HUES6 (cell line): ENCODE results near the gene NR3C2.

Experiments used
- H3K27ac ChIP-seq: 2 replicates; pipeline ENCODE4 v1.7.0; 2013; ENCODE audit warnings: low read depth, mild to moderate bottlenecking, low read length, inconsistent platforms
- H3K27me3 ChIP-seq: 2 replicates; pipeline ENCODE4 v1.6.1; 2013; ENCODE audit warnings: low read length; ENCODE audit not compliant: control insufficient read depth, insufficient read depth
- H3K36me3 ChIP-seq: 2 replicates; pipeline ENCODE4 v1.6.1; 2013; ENCODE audit warnings: low read length; ENCODE audit not compliant: control insufficient read depth, insufficient read depth
- H3K4me1 ChIP-seq: 2 replicates; pipeline ENCODE4 v1.6.1; 2013; ENCODE audit warnings: low read length; ENCODE audit not compliant: control insufficient read depth, insufficient read depth
- H3K4me3 ChIP-seq: 2 replicates; pipeline ENCODE4 v1.5.1; 2013; ENCODE audit warnings: low read depth, low read length
- H3K9ac ChIP-seq: one replicate; pipeline ENCODE4 v1.6.1; 2013; ENCODE audit warnings: mild to moderate bottlenecking, low read length
- H3K9me3 ChIP-seq: 2 replicates; pipeline ENCODE4 v1.6.1; 2013; ENCODE audit warnings: low read depth, low read length; ENCODE audit not compliant: control insufficient read depth, insufficient read depth

Gene NR3C2

GRCh38 chr4:148397771-148398170, 44.4 kb downstream of the NR3C2 start:
- no peaks in the 10 kb centered on the region for H3K9me3 ChIP-seq

GRCh38 chr4:148396986-148397673, 45.1 kb downstream of the NR3C2 start:
- Histone ChIP-seq H3K4me3 (no peak overlapping the region), H3K27me3 (no peaks in the 10 kb centered on the region), H3K9me3 (no peaks in the 10 kb centered on the region), H3K4me1 (no peaks in the 10 kb centered on the region; the same call in 1 of the 2 replicates), H3K36me3 (no peaks in the 10 kb centered on the region), H3K9ac (no peak overlapping the region), H3K27ac (no peak overlapping the region)

More at GRCh38 chr4:148397771-148398170, 44.4 kb downstream of the NR3C2 start:
- H3K4me1 ChIP-seq, result no peaks in the 10 kb centered on the region; the same call in 1 of the 2 replicates
- H3K36me3 ChIP-seq, result no peaks in the 10 kb centered on the region
- no peak overlapping the region for H3K4me3 ChIP-seq
- no peak overlapping the region for H3K9ac ChIP-seq
- no peaks in the 10 kb centered on the region for H3K27me3 ChIP-seq
- no peak overlapping the region for H3K27ac ChIP-seq

GRCh38 chr4:148395771-148396170, 46.4 kb downstream of the NR3C2 start:
- H3K9ac ChIP-seq, result no peak overlapping the region
- H3K36me3 ChIP-seq, result no peaks in the 10 kb centered on the region
- H3K27ac ChIP-seq, result no peak overlapping the region
- H3K4me3 ChIP-seq, result no peak overlapping the region
- H3K4me1 ChIP-seq, result no peaks in the 10 kb centered on the region; the same call in 1 of the 2 replicates
- no peaks in the 10 kb centered on the region for H3K9me3 ChIP-seq
- H3K27me3 ChIP-seq, result no peaks in the 10 kb centered on the region

- Histone ChIP-seq H3K36me3 (no peaks in the 10 kb centered on the region), H3K4me3 (no peak overlapping the region), H3K9ac (no peak overlapping the region), H3K27me3 (no peaks in the 10 kb centered on the region), H3K27ac (no peak overlapping the region), H3K4me1 (no peaks in the 10 kb centered on the region), H3K9me3 (no peaks in the 10 kb centered on the region)
Observed at GRCh38 chr4:148391056-148391455, 51.2 kb downstream of the NR3C2 start.

- no peaks in the 10 kb centered on the region for H3K4me1 ChIP-seq
- H3K36me3 ChIP-seq, result no peaks in the 10 kb centered on the region
- H3K9ac ChIP-seq, result no peak overlapping the region
- H3K4me3 ChIP-seq, result no peak overlapping the region
- H3K9me3 ChIP-seq, result no peaks in the 10 kb centered on the region
- H3K27ac ChIP-seq, result no peak overlapping the region
- H3K27me3 ChIP-seq, result no peaks in the 10 kb centered on the region
Observed at GRCh38 chr4:148390311-148390710, 51.9 kb downstream of the NR3C2 start.

GRCh38 chr4:148380291-148380690, 61.9 kb downstream of the NR3C2 start:
- Histone ChIP-seq H3K9me3 (no peaks in the 10 kb centered on the region), H3K36me3 (no peaks in the 10 kb centered on the region), H3K4me1 (no peaks in the 10 kb centered on the region)

GRCh38 chr4:148376151-148376550, 66.1 kb downstream of the NR3C2 start:
- H3K4me3 ChIP-seq, result no peak overlapping the region
- no peak overlapping the region for H3K27ac ChIP-seq

More at GRCh38 chr4:148380291-148380690, 61.9 kb downstream of the NR3C2 start:
- no peak overlapping the region for H3K4me3 ChIP-seq
- no peak overlapping the region for H3K27ac ChIP-seq
- no peak overlapping the region for H3K9ac ChIP-seq
- no peaks in the 10 kb centered on the region for H3K27me3 ChIP-seq

GRCh38 chr4:148375584-148375983, 66.6 kb downstream of the NR3C2 start:
- no peak overlapping the region for H3K27ac ChIP-seq

More at GRCh38 chr4:148376151-148376550, 66.1 kb downstream of the NR3C2 start:
- Histone ChIP-seq H3K27me3 (no peaks in the 10 kb centered on the region), H3K9ac (no peak overlapping the region), H3K36me3 (no peaks in the 10 kb centered on the region), H3K4me1 (no peaks in the 10 kb centered on the region), H3K9me3 (no peaks in the 10 kb centered on the region)

GRCh38 chr4:148373093-148373492, 69.1 kb downstream of the NR3C2 start:
- Histone ChIP-seq H3K9me3 (no peaks in the 10 kb centered on the region), H3K4me1 (no peaks in the 10 kb centered on the region), H3K4me3 (no peak overlapping the region), H3K9ac (no peak overlapping the region), H3K36me3 (no peaks in the 10 kb centered on the region), H3K27me3 (no peaks in the 10 kb centered on the region), H3K27ac (no peak overlapping the region)

More at GRCh38 chr4:148375584-148375983, 66.6 kb downstream of the NR3C2 start:
- no peaks in the 10 kb centered on the region for H3K4me1 ChIP-seq
- H3K27me3 ChIP-seq, result no peaks in the 10 kb centered on the region
- no peak overlapping the region for H3K9ac ChIP-seq
- no peaks in the 10 kb centered on the region for H3K9me3 ChIP-seq
- H3K4me3 ChIP-seq, result no peak overlapping the region
- H3K36me3 ChIP-seq, result no peaks in the 10 kb centered on the region

GRCh38 chr4:148369919-148370318, 72.3 kb downstream of the NR3C2 start:
- Histone ChIP-seq H3K9ac (no peak overlapping the region), H3K4me1 (no peaks in the 10 kb centered on the region), H3K27me3 (no peaks in the 10 kb centered on the region), H3K36me3 (no peaks in the 10 kb centered on the region), H3K9me3 (no peaks in the 10 kb centered on the region), H3K4me3 (no peak overlapping the region), H3K27ac (no peak overlapping the region)

- H3K27ac ChIP-seq, result no peak overlapping the region
- H3K27me3 ChIP-seq, result no peaks in the 10 kb centered on the region
- H3K4me3 ChIP-seq, result no peak overlapping the region
- H3K4me1 ChIP-seq, result no peaks in the 10 kb centered on the region
- no peak overlapping the region for H3K9ac ChIP-seq
- no peaks in the 10 kb centered on the region for H3K36me3 ChIP-seq
- H3K9me3 ChIP-seq, result no peaks in the 10 kb centered on the region
Observed at GRCh38 chr4:148367756-148368155, 74.5 kb downstream of the NR3C2 start.
